GM15510 (cell line): ENCODE measurements around the gene PLPPR5.

Experiments used
- POLR2A ChIP-seq: IDR thresholded peaks from 3 replicates; pipeline ENCODE4 v1.6.1; 2011; ENCODE audit warnings: borderline replicate concordance; ENCODE audit not compliant: insufficient read length; ENCODE audit errors: extremely low read depth

PLPPR5 gene

GRCh38 chr1:99004861-99005442, at the start of gene PLPPR5:
Gene PLPPR5 (minus strand): TSS chr1:99004861. CDS start chr1:99004671, 190 bp downstream.
- no peak for TF ChIP-seq POLR2A

- no peak for TF ChIP-seq POLR2A
Measured at GRCh38 chr1:99051611-99052283, 47.1 kb upstream of the PLPPR5 start.

GRCh38 chr1:99049745-99050144, 45.1 kb upstream of the PLPPR5 start:
- no peak for TF ChIP-seq POLR2A

GRCh38 chr1:99018313-99018712, 13.7 kb upstream of the PLPPR5 start:
- no peak for TF ChIP-seq POLR2A

- no peak for TF ChIP-seq POLR2A
Measured at GRCh38 chr1:99017655-99018054, 13.0 kb upstream of the PLPPR5 start.

- TF ChIP-seq POLR2A = no peak
Measured at GRCh38 chr1:99010679-99011078, 6.0 kb upstream of the PLPPR5 start.

GRCh38 chr1:99007366-99007765, 2.7 kb upstream of the PLPPR5 start:
- no peak for TF ChIP-seq POLR2A

- TF ChIP-seq POLR2A = no peak
Measured at GRCh38 chr1:99005537-99005942, 879 bp upstream of the PLPPR5 start.

- no peak for TF ChIP-seq POLR2A
Measured at GRCh38 chr1:99004254-99004860, 304 bp downstream of the PLPPR5 start.

- TF ChIP-seq POLR2A = no peak
Measured at GRCh38 chr1:99003581-99004253, 944 bp downstream of the PLPPR5 start.

- TF ChIP-seq POLR2A = no peak
Measured at GRCh38 chr1:98992844-98993243, 11.8 kb downstream of the PLPPR5 start.

GRCh38 chr1:98991127-98992012, 13.3 kb downstream of the PLPPR5 start:
- no peak for TF ChIP-seq POLR2A

- TF ChIP-seq POLR2A = no peak
Measured at GRCh38 chr1:98989556-98989907, 15.1 kb downstream of the PLPPR5 start.

- no peak for TF ChIP-seq POLR2A
Measured at GRCh38 chr1:98988904-98989555, 15.6 kb downstream of the PLPPR5 start.
